Astrocyte of the spinal cord (primary cell): Measurements from ENCODE around the gene FBXL12.

ENCODE experiments used
- DNase-seq: peaks from one replicate; pipeline ENCODE4 v3.0.0; 2011; ENCODE audit warnings: low read depth, low spot score
- H3K4me3 ChIP-seq: 2 replicates; pipeline ENCODE4 v1.5.1; 2011; ENCODE audit warnings: low read depth, mild to moderate bottlenecking, low read length, moderate library complexity
- in situ Hi-C: cut with HindIII; loops from 2 replicates; pipeline ENCODE4 v1.10.0; 2017; ENCODE audit warnings: low sequenced_read_pairs
- TF ChIP-seq, protein P1 (sequence below): IDR thresholded peaks from 2 replicates; pipeline ENCODE4 v1.5.1; 2012; ENCODE audit warnings: low read depth, mild to moderate bottlenecking, low read length, inconsistent platforms

Gene FBXL12

DNA sequence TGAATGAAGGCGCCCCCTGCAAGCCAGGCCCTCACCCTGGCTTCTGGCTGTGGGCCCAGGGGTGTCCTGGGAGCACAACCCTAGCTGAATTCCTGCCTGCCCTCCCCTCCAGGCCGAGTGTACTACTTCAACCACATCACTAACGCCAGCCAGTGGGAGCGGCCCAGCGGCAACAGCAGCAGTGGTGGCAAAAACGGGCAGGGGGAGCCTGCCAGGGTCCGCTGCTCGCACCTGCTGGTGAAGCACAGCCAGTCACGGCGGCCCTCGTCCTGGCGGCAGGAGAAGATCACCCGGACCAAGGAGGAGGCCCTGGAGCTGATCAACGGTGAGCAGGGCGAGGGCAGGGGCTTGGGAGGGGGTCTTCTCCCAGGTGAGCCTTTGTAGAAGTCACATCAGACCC, 19.4 kb upstream of the FBXL12 start:
- in situ Hi-C loops: no loop called here
- TF ChIP-seq, protein P1, sequence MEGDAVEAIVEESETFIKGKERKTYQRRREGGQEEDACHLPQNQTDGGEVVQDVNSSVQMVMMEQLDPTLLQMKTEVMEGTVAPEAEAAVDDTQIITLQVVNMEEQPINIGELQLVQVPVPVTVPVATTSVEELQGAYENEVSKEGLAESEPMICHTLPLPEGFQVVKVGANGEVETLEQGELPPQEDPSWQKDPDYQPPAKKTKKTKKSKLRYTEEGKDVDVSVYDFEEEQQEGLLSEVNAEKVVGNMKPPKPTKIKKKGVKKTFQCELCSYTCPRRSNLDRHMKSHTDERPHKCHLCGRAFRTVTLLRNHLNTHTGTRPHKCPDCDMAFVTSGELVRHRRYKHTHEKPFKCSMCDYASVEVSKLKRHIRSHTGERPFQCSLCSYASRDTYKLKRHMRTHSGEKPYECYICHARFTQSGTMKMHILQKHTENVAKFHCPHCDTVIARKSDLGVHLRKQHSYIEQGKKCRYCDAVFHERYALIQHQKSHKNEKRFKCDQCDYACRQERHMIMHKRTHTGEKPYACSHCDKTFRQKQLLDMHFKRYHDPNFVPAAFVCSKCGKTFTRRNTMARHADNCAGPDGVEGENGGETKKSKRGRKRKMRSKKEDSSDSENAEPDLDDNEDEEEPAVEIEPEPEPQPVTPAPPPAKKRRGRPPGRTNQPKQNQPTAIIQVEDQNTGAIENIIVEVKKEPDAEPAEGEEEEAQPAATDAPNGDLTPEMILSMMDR: no peak
- H3K4me3 ChIP-seq: no peak overlapping the region
- DNase-seq: no peak

DNA sequence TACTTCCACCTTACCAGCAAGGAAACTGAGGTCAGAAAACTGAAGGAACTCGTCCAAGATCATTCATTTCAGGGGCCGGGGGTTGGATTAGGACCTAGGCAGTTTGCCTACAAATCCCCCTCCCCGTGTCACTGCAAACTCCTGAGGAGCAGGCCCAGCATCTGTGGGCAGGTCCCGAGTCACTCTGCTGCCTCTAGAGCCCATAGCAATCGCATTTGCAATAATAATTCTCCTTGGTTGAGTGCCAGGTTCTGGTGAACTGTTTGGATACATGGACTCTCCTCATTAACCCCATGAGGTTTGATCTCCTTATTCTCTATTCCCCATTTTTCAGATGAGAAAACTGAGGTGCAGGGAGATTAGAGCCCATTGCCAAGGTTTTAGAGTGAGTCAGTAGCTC, 17.1 kb upstream of the FBXL12 start:
- in situ Hi-C loops: no loop called here
- TF ChIP-seq, protein P1: no peak
- peak; percentile 22 for DNase-seq

GRCh38 chr19:9835507-9835949, 16.6 kb upstream of the FBXL12 start:
- DNase-seq: no peak
- peak overlapping the region; percentile 86 for H3K4me3 ChIP-seq
- in situ Hi-C loops: no loop called here
- TF ChIP-seq, protein P1: no peak

More for the DNA sequence above, 17.1 kb upstream of the FBXL12 start:
- H3K4me3 ChIP-seq: peak overlapping the region; percentile 86

DNA sequence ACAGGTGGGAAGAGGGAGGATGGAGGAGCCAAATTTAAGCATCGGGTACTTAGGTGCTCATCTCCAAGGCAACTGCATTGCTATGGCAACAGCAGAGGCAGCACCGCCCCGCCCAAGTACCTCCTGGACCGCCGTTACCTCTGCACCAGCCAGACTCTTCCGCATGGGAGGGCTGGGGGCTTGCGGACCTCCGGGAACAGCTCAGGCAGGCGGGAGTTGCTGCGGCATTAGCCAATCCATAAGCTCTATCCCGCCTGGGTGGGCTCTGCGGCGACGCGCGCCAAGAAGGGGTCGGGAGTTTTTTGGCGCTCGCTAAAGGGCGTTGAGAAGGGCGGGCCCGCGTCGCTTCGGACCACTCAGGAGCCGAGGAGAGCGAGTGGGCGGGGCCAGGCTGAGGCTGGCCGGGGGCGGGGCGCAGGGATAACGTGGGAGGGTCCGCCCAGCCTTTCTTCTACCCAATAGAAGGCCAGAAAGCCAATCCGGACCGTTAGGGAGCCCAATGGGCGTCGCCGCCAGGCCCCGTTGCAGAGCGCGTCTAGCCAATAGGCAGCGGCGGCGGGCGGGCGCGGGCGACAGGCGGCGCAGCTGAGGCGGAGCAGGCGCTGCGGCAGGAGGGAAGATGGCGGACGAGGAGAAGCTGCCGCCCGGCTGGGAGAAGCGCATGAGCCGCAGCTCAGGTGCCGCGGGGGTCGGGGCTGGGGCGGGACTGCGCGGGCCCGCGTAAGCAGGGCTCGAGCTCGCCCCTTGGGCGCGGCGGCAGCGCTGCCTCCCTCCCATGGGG, 16.0 kb upstream of the FBXL12 start, which contains the start of gene PIN1:
Gene PIN1 (plus strand): TSS at position 593 of the 781 bp plus-strand sequence. CDS start 27 bp downstream, at position 620.
- in situ Hi-C loops: no loop called here
- TF ChIP-seq, protein P1: peak; percentile 46
- DNase-seq: peak; percentile 99
- peak within 1 kb of the TSS; percentile 86 for H3K4me3 ChIP-seq

- in situ Hi-C loops: no loop called here
- H3K4me3 ChIP-seq: peak overlapping the region; percentile 73
Observed at GRCh38 chr19:9834307-9834725, 15.4 kb upstream of the FBXL12 start.

DNA sequence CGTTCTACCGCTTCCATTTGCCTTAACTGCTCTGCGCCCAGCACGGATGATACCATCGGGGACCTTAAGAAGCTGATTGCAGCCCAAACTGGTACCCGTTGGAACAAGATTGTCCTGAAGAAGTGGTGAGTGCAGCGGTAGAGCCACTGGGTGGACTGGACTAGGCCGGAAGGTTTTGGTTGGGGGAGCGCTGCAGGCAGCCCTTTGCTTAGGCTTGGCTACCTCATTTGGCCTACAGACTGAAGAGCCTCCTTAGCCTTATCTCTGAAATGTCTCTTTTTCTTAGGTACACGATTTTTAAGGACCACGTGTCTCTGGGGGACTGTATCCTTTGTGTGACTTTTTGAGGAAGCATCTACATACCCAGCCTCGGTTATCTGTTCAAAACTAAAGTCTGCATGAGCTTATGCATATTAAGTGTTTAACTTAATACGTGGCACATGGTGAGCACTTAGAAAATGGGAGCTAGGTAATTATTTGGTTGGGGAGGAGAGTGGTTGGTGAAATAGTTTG, 9.7 kb upstream of the FBXL12 start:
- TF ChIP-seq, protein P1: no peak
- in situ Hi-C loops: no loop called here
- DNase-seq: no peak
- H3K4me3 ChIP-seq: peak overlapping the region; percentile 93

More at GRCh38 chr19:9834307-9834725, 15.4 kb upstream of the FBXL12 start:
- TF ChIP-seq, protein P1: no peak
- no peak for DNase-seq
